SK-N-SH (cell line): ENCODE measurements around the gene RBM10. TPM values are rescaled to one million over a fixed set of nuclear protein-coding genes. Genes with fewer than 3 reads are reported as not detected.
A peak's percentile ranks its signal among the peaks of the same experiment; 100 is the strongest.

ENCODE experiments used
- CTCF ChIA-PET: fragments of 300-600, 350-600 bp; formaldehyde crosslinking; extraction: SDS; loops from one replicate; lab custom pipeline; 2021; lab: Yijun Ruan, JAX
- POLR2A ChIA-PET: fragments of 350-600 bp; sonication (Branson Sonifier 250); formaldehyde crosslinking; extraction: SDS; loops from one replicate; lab custom pipeline; 2020; ENCODE audit warnings: antibody characterized with exemption, inconsistent platforms; lab: Yijun Ruan, JAX
- DNase-seq: peaks from one replicate; pipeline ENCODE4 v3.0.0; 2012
- H2AFZ ChIP-seq: fragments of 200-600 bp; sonication (generic); 2 replicates; pipeline ENCODE4 v1.8.1; 2016; ENCODE audit warnings: antibody characterized with exemption, mild to moderate bottlenecking, low read depth
- H3F3A ChIP-seq: fragments of 200-600 bp; sonication (generic); replicated peaks from 2 replicates; pipeline ENCODE3; 2016; ENCODE audit warnings: antibody characterized with exemption, mild to moderate bottlenecking; ENCODE audit not compliant: insufficient read depth
- H3K27ac ChIP-seq, 2 experiments: fragments of 200-500 bp in 1 of 2; fragments of 200-600 bp in 1 of 2; sonication (Bioruptor generic) in 1 of 2; sonication (generic), shearing (Covaris generic) in 1 of 2; 2 replicates each; pipeline versions ENCODE4 v1.5.1 to v1.6.1; 2014 to 2016; ENCODE audit warnings: low read depth in 2 of 2, inconsistent platforms in 1 of 2, low read length in 1 of 2, mild to moderate bottlenecking in 1 of 2, mixed read lengths in 1 of 2
- H3K27me3 ChIP-seq: fragments of 200-600 bp; sonication (generic), shearing (Covaris generic); 2 replicates; pipeline ENCODE4 v1.6.1; 2016; ENCODE audit warnings: mixed run types; ENCODE audit not compliant: insufficient read depth
- H3K36me3 ChIP-seq, 2 experiments: fragments of 200-500 bp in 1 of 2; fragments of 200-600 bp in 1 of 2; sonication (Bioruptor generic) in 1 of 2; sonication (generic) in 1 of 2; replicated peaks in 1 of 2; 2 replicates each; pipeline versions ENCODE3 to v1.5.1; 2014 to 2016; ENCODE audit warnings: low read length in 1 of 2, mild to moderate bottlenecking in 1 of 2; ENCODE audit not compliant: insufficient read depth in 2 of 2, control insufficient read depth in 1 of 2
- H3K4me1 ChIP-seq, 2 experiments: fragments of 200-500 bp in 1 of 2; fragments of 200-600 bp in 1 of 2; sonication (Bioruptor generic) in 1 of 2; sonication (generic), shearing (Covaris generic) in 1 of 2; 2 replicates each; pipeline versions ENCODE4 v1.5.1 to v1.6.1; 2014 to 2016; ENCODE audit warnings: low read depth in 1 of 2, low read length in 1 of 2, mixed run types in 1 of 2; ENCODE audit not compliant: insufficient read depth in 2 of 2, control insufficient read depth in 1 of 2
- H3K4me2 ChIP-seq: fragments of 200-600 bp; sonication (generic), shearing (Covaris generic); 2 replicates; pipeline ENCODE4 v1.6.1; 2017; ENCODE audit warnings: mixed run types
- H3K4me3 ChIP-seq, 2 experiments: fragments of 200-500 bp in 1 of 2; fragments of 200-600 bp in 1 of 2; sonication (Bioruptor generic) in 1 of 2; sonication (generic), shearing (Covaris generic) in 1 of 2; 2 replicates each; pipeline versions ENCODE4 v1.5.1 to v1.8.1; 2014 to 2016; ENCODE audit warnings: low read depth in 2 of 2, inconsistent platforms in 1 of 2, low read length in 1 of 2, mild to moderate bottlenecking in 1 of 2, mixed read lengths in 1 of 2, moderate library complexity in 1 of 2
- H3K79me2 ChIP-seq: fragments of 200-600 bp; sonication (generic); 2 replicates; pipeline ENCODE4 v1.8.1; 2017; ENCODE audit warnings: mild to moderate bottlenecking; ENCODE audit not compliant: insufficient read depth
- H3K9ac ChIP-seq: fragments of 200-600 bp; sonication (generic); 2 replicates; pipeline ENCODE4 v1.6.1; 2017; ENCODE audit warnings: mixed run types
- H3K9me2 ChIP-seq: fragments of 200-600 bp; sonication (generic); 2 replicates; pipeline ENCODE4 v1.6.1; 2017; ENCODE audit warnings: mixed run types
- H3K9me3 ChIP-seq: fragments of 200-600 bp; sonication (generic); 2 replicates; pipeline ENCODE4 v1.6.1; 2017; ENCODE audit warnings: mixed run types, mild to moderate bottlenecking, moderate library complexity
- H4K20me1 ChIP-seq: fragments of 200-600 bp; sonication (generic); 2 replicates; pipeline ENCODE4 v1.6.1; 2017; ENCODE audit warnings: mild to moderate bottlenecking, mixed run types; ENCODE audit not compliant: insufficient read depth
- ELF1 ChIP-seq: IDR thresholded peaks from 2 replicates; pipeline ENCODE4 v1.4.0; 2012
- EP300 ChIP-seq, 2 experiments: IDR thresholded peaks; 2 replicates each; pipeline versions ENCODE4 v1.4.0 to v1.6.1; 2012; ENCODE audit warnings: borderline replicate concordance in 1 of 2, low read depth in 1 of 2, low read length in 1 of 2
- EZH2phosphoT487 ChIP-seq: fragments of 200-600 bp; sonication (generic); IDR thresholded peaks from 2 replicates; pipeline ENCODE4 v1.6.1; 2017; ENCODE audit warnings: low read depth, mixed run types, mild to moderate bottlenecking, antibody characterized with exemption, moderate library complexity, borderline replicate concordance
- FOSL2 ChIP-seq: IDR thresholded peaks from 2 replicates; pipeline ENCODE4 v1.4.0; 2012; ENCODE audit warnings: low read depth, mild to moderate bottlenecking, moderate library complexity, borderline replicate concordance
- FOXJ3 ChIP-seq: sonication (generic); formaldehyde crosslinking; IDR thresholded peaks from 2 replicates; pipeline ENCODE4 v1.5.1; 2020; ENCODE audit warnings: mild to moderate bottlenecking, missing genetic modification reagents
- GABPA ChIP-seq: IDR thresholded peaks from 2 replicates; pipeline ENCODE4 v1.4.0; 2012; ENCODE audit warnings: low read depth, mild to moderate bottlenecking
- GATA2 ChIP-seq: sonication (generic); formaldehyde crosslinking; IDR thresholded peaks from 2 replicates; pipeline ENCODE4 v1.5.0; 2020; ENCODE audit warnings: mild to moderate bottlenecking, missing genetic modification reagents
- MEF2A ChIP-seq: IDR thresholded peaks from 2 replicates; pipeline ENCODE4 v1.4.0; 2012; ENCODE audit warnings: low read depth, borderline replicate concordance
- NRF1 ChIP-seq: IDR thresholded peaks from 2 replicates; pipeline ENCODE4 v1.6.1; 2012; ENCODE audit warnings: low read depth, mild to moderate bottlenecking, low read length
- POLR2AphosphoS5 ChIP-seq: IDR thresholded peaks from 2 replicates; pipeline ENCODE4 v1.6.1; 2012; ENCODE audit warnings: low read depth, low read length
- RAD21 ChIP-seq: IDR thresholded peaks from 2 replicates; pipeline ENCODE4 v1.6.1; 2012; ENCODE audit warnings: mild to moderate bottlenecking, low read length
- TAF1 ChIP-seq: IDR thresholded peaks from 2 replicates; pipeline ENCODE4 v1.6.1; 2012; ENCODE audit warnings: low read depth, mild to moderate bottlenecking, low read length, moderate library complexity, borderline replicate concordance
- TCF12 ChIP-seq: IDR thresholded peaks from 2 replicates; pipeline ENCODE4 v1.4.0; 2012
- TEAD4 ChIP-seq: IDR thresholded peaks from 2 replicates; pipeline ENCODE4 v1.4.0; 2012; ENCODE audit warnings: mild to moderate bottlenecking, borderline replicate concordance; ENCODE audit not compliant: insufficient read depth
- YY1 ChIP-seq: IDR thresholded peaks from 2 replicates; pipeline ENCODE4 v1.4.0; 2012; ENCODE audit warnings: low read depth, mild to moderate bottlenecking
- WGBS: methylation state at CpG from one replicate; pipeline ENCODE4 v1.1.6; 2017; ENCODE audit warnings: low lambda C conversion rate; 5-methylcytosine and 5-hydroxymethylcytosine counted together
- polyA plus RNA-seq, 3 experiments: library from polyadenylated mRNA; depleted of rRNA; stranded (reverse); fragments of >200 nt; gene quantifications; 2 replicates each; pipeline ENCODE4 v1.2.3, GENCODE V29; 2012
- TF ChIP-seq, protein P1 (sequence below): IDR thresholded peaks from 2 replicates; pipeline ENCODE4 v1.4.0; 2012; ENCODE audit warnings: low read depth, borderline replicate concordance
- TF ChIP-seq, protein P2 (sequence below): IDR thresholded peaks from 2 replicates; pipeline ENCODE4 v1.4.0; 2012; ENCODE audit warnings: low read depth, borderline replicate concordance
- TF ChIP-seq, protein P3 (sequence below): fragments of 200-600 bp; sonication (generic); IDR thresholded peaks from 2 replicates; pipeline ENCODE4 v1.6.1; 2017; ENCODE audit warnings: antibody characterized with exemption, mild to moderate bottlenecking, moderate library complexity
- TF ChIP-seq, protein P4 (sequence below): IDR thresholded peaks from 2 replicates; pipeline ENCODE4 v1.4.0; 2012; ENCODE audit warnings: low read depth
- TF ChIP-seq, protein P5 (sequence below): fragments of 150-350 bp; IDR thresholded peaks from 2 replicates; pipeline ENCODE4 v1.6.1; 2017; ENCODE audit warnings: antibody characterized with exemption, low read length, low read depth, borderline replicate concordance
- TF ChIP-seq, protein P6 (sequence below): IDR thresholded peaks from 2 replicates; pipeline ENCODE4; 2012
- TF ChIP-seq, protein P7 (sequence below): fragments of 150-350 bp; IDR thresholded peaks from 2 replicates; pipeline ENCODE4 v1.6.1; 2016; ENCODE audit warnings: mild to moderate bottlenecking, low read depth, low read length

Gene RBM10
- polyA plus RNA-seq, 1 of the 3 experiments (the other 2 are of a cell fraction) = 34.4 TPM

DNA sequence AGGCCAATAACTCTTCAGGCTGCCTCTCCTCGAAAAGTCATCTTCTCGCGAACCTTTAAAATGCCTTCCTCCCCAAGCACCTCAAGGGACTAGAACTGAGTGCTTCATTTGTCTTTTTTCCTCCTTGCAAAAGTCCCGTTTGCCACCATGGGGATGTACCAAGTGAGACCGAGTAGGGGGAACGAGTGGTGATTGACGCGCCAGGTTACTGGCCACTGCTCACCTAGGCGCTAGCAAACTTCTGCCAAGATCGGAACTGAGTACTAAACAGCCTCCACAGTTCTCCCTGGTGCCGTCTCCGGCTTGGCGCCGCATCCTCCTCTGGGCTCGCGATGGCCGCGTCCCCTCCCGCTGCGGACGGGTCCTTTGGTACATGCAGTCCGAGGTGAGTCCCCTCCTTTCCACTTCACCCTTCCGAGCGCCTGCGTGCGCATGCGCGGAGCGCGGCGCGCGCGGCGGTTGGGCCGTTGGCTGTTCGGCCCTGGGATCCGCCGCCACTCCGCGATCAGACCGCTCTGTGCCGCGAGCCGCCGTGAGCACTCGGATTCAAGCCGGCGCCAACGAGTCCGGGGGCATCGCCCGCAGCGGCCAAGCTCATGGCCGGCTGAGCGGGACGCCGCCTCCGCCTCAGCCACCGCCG lies 73.4 kb downstream of the RBM10 start, which contains the start of gene CDK16:
TSS of gene CDK16 (plus strand) at position 402 of the 640 bp plus-strand sequence. CDS start 4,877 bp downstream, outside the sequence.
- Histone ChIP-seq H3K36me3 (peaks cover 16 to 32% of the 10 kb centered on the region in 2 experiments), H3K9me3 (no peaks in the 10 kb centered on the region), H3K9ac (peak within 1 kb of the TSS; percentile 95), H3K9me2 (no peaks in the 10 kb centered on the region), H3F3A (peaks cover 21% of the 10 kb centered on the region), H3K27me3 (no peaks in the 10 kb centered on the region), H3K79me2 (peaks cover 49% of the 10 kb centered on the region), H3K27ac (peak within 1 kb of the TSS; percentile 92 to 96), H4K20me1 (peaks cover 52% of the 10 kb centered on the region), H3K4me2 (peak within 1 kb of the TSS; percentile 98), H3K4me1 (peaks cover 7 to 28% of the 10 kb centered on the region in 2 experiments; a peak in 3 of 4 replicates), H2AFZ (peak within 1 kb of the TSS; percentile 84), H3K4me3 (peak within 1 kb of the TSS; percentile 88 to 90)
- DNase-seq = peak; percentile 96
- CTCF ChIA-PET = interaction anchor here (1.0 kb wide), 1 partner anchor 13 kb away, joined by 3 read pairs; no protein-coding TSS in a partner anchor
- POLR2A ChIA-PET = interaction anchor here (0.6 to 1.5 kb wide), 5 partner anchors 13 to 166 kb away, joined by 3 to 10 read pairs (median 3); partner anchors contain the start of gene USP11
- 0% methylated on average over 35 of the region's 61 CpGs for WGBS
- TF ChIP-seq GATA2 (no peak), YY1 (peak; percentile 40), GABPA (no peak), TAF1 (peak; percentile 79), EP300 (IDR thresholded peaks at IDR 0.05; ENCODE audit: borderline replicate concordance in 1 of 2, low read depth in 1 of 2, low read length in 1 of 2) (peak in 1 of 2 experiments; percentile 21; a peak in 1 of 4 replicates), FOSL2 (no peak), RAD21 (no peak), FOXJ3 (CRISPR knock-in tag) (no peak), ELF1 (no peak), EZH2phosphoT487 (no peak), TCF12 (no peak), TEAD4 (no peak), POLR2AphosphoS5 (no peak), MEF2A (no peak), NRF1 (peak; percentile 89)
- TF ChIP-seq, protein P1, sequence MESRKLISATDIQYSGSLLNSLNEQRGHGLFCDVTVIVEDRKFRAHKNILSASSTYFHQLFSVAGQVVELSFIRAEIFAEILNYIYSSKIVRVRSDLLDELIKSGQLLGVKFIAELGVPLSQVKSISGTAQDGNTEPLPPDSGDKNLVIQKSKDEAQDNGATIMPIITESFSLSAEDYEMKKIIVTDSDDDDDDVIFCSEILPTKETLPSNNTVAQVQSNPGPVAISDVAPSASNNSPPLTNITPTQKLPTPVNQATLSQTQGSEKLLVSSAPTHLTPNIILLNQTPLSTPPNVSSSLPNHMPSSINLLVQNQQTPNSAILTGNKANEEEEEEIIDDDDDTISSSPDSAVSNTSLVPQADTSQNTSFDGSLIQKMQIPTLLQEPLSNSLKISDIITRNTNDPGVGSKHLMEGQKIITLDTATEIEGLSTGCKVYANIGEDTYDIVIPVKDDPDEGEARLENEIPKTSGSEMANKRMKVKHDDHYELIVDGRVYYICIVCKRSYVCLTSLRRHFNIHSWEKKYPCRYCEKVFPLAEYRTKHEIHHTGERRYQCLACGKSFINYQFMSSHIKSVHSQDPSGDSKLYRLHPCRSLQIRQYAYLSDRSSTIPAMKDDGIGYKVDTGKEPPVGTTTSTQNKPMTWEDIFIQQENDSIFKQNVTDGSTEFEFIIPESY = no peak
- TF ChIP-seq, protein P2, sequence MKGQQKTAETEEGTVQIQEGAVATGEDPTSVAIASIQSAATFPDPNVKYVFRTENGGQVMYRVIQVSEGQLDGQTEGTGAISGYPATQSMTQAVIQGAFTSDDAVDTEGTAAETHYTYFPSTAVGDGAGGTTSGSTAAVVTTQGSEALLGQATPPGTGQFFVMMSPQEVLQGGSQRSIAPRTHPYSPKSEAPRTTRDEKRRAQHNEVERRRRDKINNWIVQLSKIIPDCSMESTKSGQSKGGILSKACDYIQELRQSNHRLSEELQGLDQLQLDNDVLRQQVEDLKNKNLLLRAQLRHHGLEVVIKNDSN = no peak
- TF ChIP-seq, protein P3, sequence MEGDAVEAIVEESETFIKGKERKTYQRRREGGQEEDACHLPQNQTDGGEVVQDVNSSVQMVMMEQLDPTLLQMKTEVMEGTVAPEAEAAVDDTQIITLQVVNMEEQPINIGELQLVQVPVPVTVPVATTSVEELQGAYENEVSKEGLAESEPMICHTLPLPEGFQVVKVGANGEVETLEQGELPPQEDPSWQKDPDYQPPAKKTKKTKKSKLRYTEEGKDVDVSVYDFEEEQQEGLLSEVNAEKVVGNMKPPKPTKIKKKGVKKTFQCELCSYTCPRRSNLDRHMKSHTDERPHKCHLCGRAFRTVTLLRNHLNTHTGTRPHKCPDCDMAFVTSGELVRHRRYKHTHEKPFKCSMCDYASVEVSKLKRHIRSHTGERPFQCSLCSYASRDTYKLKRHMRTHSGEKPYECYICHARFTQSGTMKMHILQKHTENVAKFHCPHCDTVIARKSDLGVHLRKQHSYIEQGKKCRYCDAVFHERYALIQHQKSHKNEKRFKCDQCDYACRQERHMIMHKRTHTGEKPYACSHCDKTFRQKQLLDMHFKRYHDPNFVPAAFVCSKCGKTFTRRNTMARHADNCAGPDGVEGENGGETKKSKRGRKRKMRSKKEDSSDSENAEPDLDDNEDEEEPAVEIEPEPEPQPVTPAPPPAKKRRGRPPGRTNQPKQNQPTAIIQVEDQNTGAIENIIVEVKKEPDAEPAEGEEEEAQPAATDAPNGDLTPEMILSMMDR = no peak
- TF ChIP-seq, protein P4, sequence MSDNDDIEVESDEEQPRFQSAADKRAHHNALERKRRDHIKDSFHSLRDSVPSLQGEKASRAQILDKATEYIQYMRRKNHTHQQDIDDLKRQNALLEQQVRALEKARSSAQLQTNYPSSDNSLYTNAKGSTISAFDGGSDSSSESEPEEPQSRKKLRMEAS = peak; percentile 47; the same call in 1 of the 2 replicates
- TF ChIP-seq, protein P5, sequence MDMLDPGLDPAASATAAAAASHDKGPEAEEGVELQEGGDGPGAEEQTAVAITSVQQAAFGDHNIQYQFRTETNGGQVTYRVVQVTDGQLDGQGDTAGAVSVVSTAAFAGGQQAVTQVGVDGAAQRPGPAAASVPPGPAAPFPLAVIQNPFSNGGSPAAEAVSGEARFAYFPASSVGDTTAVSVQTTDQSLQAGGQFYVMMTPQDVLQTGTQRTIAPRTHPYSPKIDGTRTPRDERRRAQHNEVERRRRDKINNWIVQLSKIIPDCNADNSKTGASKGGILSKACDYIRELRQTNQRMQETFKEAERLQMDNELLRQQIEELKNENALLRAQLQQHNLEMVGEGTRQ = no peak
- TF ChIP-seq, protein P6, sequence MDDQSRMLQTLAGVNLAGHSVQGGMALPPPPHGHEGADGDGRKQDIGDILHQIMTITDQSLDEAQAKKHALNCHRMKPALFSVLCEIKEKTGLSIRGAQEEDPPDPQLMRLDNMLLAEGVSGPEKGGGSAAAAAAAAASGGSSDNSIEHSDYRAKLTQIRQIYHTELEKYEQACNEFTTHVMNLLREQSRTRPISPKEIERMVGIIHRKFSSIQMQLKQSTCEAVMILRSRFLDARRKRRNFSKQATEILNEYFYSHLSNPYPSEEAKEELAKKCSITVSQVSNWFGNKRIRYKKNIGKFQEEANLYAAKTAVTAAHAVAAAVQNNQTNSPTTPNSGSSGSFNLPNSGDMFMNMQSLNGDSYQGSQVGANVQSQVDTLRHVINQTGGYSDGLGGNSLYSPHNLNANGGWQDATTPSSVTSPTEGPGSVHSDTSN = no peak
- TF ChIP-seq, protein P7, sequence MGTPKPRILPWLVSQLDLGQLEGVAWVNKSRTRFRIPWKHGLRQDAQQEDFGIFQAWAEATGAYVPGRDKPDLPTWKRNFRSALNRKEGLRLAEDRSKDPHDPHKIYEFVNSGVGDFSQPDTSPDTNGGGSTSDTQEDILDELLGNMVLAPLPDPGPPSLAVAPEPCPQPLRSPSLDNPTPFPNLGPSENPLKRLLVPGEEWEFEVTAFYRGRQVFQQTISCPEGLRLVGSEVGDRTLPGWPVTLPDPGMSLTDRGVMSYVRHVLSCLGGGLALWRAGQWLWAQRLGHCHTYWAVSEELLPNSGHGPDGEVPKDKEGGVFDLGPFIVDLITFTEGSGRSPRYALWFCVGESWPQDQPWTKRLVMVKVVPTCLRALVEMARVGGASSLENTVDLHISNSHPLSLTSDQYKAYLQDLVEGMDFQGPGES = no peak
